SK-N-SH treated with all-trans-retinoic acid at 6 μM for 48 hours (cell line): Measurements from ENCODE around the gene RASGEF1C.

Experiments
- ARNTL ChIP-seq: fragments of 450-650 bp; formaldehyde crosslinking; IDR thresholded peaks from 2 replicates; pipeline ENCODE4 v1.5.0; 2020; ENCODE audit warnings: low read depth, mild to moderate bottlenecking, moderate library complexity, borderline replicate concordance
- BACH2 ChIP-seq: fragments of 250-450 bp; sonication (Bioruptor Pico); IDR thresholded peaks from 2 replicates; pipeline ENCODE4 v1.9.0; 2021; ENCODE audit warnings: mild to moderate bottlenecking, borderline replicate concordance
- CSRNP3 ChIP-seq: fragments of 250-450 bp; sonication (Bioruptor Pico); IDR thresholded peaks from 2 replicates; pipeline ENCODE4 v1.5.1; 2021; ENCODE audit warnings: mild to moderate bottlenecking, moderate library complexity
- GLIS3 ChIP-seq: fragments of 250-450 bp; sonication (Bioruptor Pico); IDR thresholded peaks from 2 replicates; pipeline ENCODE4 v1.5.0; 2020; ENCODE audit warnings: mild to moderate bottlenecking, moderate library complexity
- ISL1 ChIP-seq: fragments of 250-450 bp; sonication (Bioruptor Pico); IDR thresholded peaks from 2 replicates; pipeline ENCODE4 v2.1.2; 2022; ENCODE audit warnings: mild to moderate bottlenecking, moderate library complexity
- OSR1 ChIP-seq: fragments of 250-450 bp; sonication (Bioruptor Pico); IDR thresholded peaks from 2 replicates; pipeline ENCODE4 v1.8.0; 2022; ENCODE audit warnings: moderate library complexity, mild to moderate bottlenecking, inconsistent platforms
- PATZ1 ChIP-seq: fragments of 250-450 bp; sonication (Bioruptor Pico); IDR thresholded peaks from 2 replicates; pipeline ENCODE4 v1.8.0; 2020; ENCODE audit warnings: mild to moderate bottlenecking, moderate library complexity, borderline replicate concordance
- ZFP3 ChIP-seq: fragments of 250-450 bp; sonication (Bioruptor Pico); IDR thresholded peaks from 2 replicates; pipeline ENCODE4 v1.5.0; 2020; ENCODE audit warnings: mild to moderate bottlenecking, moderate library complexity
- ZNF565 ChIP-seq: fragments of 450-650 bp; formaldehyde crosslinking; conservative IDR thresholded peaks from 2 replicates; pipeline ENCODE4 v1.5.0; 2020; ENCODE audit warnings: low read depth, mild to moderate bottlenecking, moderate library complexity
- ZNF8 ChIP-seq: fragments of 450-650 bp; formaldehyde crosslinking; IDR thresholded peaks from 2 replicates; pipeline ENCODE4 v1.5.0; 2020; ENCODE audit warnings: mild to moderate bottlenecking, moderate library complexity

DNA sequence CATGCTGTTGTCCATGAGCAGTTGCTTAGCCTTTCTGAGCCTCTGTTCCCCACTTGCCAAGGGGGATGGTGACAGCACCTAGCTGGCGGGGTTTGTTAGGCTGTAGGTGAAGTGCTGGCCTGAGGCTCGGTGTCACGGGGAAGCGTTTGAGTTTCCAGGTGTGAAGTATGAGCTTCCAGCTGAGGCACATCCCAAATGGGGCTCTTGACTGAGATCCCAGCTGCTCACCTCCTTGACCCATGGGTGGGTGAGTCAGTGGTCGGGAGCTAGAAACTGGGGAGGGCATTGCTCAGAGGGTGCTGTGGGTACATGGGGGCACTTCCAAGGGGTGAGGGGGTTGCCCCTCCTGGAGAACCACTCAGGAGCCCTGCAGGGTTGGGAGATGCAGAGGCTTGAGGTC, 111.1 kb downstream of the RASGEF1C start:
- TF ChIP-seq ISL1 (CRISPR knock-in tag) (no peak), ARNTL (CRISPR knock-in tag) (no peak), BACH2 (CRISPR knock-in tag) (no peak), PATZ1 (CRISPR knock-in tag) (no peak), ZFP3 (CRISPR knock-in tag) (no peak), ZNF8 (CRISPR knock-in tag) (no peak), ZNF565 (CRISPR knock-in tag) (no peak), CSRNP3 (CRISPR knock-in tag) (no peak), OSR1 (CRISPR knock-in tag) (no peak), GLIS3 (CRISPR knock-in tag) (no peak)
